Measurements from ENCODE around the gene HEMGN.

GRCh38 chr9:97985058-97985861 is 47.3 kb upstream of the HEMGN start:
- TF ChIP-seq POLR2A (IDR thresholded peaks at IDR 0.05) = no peak
- TF ChIP-seq POLR2AphosphoS5 (IDR thresholded peaks at IDR 0.05) = no peak
- no peak for TF ChIP-seq CTCF (IDR thresholded peaks at IDR 0.05)
